ENCODE results near the gene RPP30.
"Not testable (repeated sequence)": the region's sequence is repeated elsewhere in the genome, so short reads cannot be mapped to it uniquely, and the experiment has no call there.

The RPP30 gene

DNA sequence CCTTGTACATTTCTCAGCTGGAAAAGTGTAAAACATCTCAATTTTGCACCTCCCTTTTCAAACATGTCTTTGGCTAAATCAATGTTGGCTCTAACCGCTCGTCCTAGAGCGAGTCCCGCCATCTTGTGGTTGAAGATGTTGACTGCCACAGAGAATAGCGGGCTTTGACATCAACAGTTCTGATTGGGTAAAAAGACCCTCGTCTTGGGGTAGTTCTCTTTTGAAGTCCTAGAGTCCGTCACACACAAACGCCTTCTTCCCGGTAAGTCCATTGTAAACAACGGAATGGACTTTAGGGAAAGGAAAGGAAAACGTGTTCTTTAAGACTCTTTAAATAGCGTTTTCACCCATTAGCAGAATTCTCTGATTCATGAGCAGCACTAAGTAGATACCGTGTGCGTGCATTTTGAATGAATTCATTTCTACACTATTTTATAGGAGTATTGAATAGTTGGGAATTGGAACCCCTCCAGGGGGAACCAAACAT is 452 bp upstream of the RPP30 start:
- no peak for DNase-seq (ENCODE audit: low read depth in 3 of 3, low spot score in 1 of 3)

DNA sequence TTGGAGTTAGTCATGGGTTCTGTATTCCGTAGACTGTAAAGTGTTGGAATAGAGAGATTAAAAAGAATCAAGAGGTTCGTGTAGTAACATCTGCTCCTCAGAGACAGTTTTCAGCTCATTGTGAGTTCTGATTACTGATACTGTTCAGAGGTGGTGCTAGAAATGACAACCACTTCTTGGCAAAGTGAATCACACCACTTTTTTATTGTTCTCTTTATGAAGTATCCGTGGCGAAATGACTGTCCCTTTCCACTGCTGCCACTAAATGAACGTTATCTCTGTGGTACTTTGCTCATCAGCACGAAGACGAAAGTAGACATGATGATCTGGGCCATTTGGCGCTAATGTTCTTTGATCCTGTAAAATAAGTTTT is 860 bp downstream of the RPP30 start:
- no peak for DNase-seq (ENCODE audit: low read depth in 3 of 3, low spot score in 1 of 3)

DNA sequence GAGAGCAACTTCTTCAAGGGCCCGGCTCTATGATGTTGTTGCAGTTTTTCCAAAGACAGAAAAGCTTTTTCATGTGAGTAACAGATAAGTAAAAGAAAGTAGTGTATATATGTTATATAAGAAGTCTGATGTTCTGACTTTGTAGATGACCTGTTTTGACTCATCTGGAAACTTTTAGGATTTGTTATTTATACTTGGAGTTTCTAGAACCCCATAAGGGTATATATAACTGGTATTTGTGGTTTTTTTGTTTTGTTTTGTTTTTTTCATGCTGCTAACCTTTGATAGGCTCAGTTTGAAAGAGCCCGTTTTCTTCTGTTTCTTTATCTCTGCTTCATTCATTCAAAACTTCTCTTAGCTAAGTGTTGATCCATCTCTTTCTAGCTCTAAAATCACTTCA is 7.3 kb downstream of the RPP30 start:
- no peak for DNase-seq (ENCODE audit: low read depth in 3 of 3, low spot score in 1 of 3)

DNA sequence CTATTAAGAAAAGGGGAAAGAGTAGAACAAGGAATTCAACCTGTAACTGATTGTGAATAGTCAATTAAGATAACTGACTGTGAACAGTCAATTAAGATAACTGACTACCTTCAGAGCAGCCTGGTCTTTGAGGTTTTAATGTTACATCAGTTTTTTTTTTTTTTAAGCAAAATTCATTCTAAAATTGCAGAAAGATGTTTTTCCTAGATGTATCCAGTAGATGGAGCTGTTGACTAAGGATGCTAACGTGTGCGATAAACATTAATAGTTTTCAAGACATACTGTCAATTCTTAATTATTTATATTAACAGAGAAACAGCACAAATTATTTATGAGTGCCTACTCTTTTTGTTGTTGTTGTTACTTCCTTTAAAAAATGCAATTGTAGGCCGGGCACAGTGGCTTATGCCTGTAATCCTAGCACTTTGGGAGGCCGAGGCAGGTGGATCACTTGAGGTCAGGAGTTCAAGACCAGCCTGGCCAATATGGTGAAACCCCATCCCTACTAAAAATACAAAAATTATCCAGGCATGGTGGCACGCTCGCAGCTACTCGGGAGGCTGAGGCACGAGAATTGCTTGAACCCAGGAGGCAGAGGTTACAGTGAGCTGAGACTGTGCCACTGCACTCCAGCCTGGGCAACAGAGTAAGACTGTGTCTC is 8.4 kb downstream of the RPP30 start:
- DNase-seq (ENCODE audit: low read depth in 3 of 3, low spot score in 1 of 3): not testable (repeated sequence)

DNA sequence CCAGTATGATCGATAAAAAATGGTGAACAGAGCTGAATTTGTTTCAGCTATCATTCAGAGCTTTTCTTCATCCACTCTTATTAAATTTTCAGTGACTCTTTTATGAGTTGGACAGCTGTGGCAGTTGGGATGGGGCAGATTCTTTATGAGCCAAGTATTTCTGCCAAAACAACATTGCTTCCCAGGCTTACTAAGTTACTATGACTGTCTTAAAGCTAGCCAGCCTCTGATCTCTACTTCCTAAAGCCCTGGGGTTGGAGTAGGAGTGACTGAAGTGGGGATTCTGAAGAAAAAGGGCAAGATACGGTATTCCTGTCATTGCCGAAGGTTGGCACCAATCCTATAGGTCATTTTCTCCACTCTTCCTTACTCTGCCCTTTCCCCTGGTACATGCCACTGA is 12.7 kb downstream of the RPP30 start:
- no peak for DNase-seq (ENCODE audit: low read depth in 3 of 3, low spot score in 1 of 3)

GRCh38 chr10:90885176-90885575 is 13.4 kb downstream of the RPP30 start:
- no peak for DNase-seq (ENCODE audit: low read depth in 3 of 3, low spot score in 1 of 3)

GRCh38 chr10:90887555-90887954 is 15.8 kb downstream of the RPP30 start:
- DNase-seq (ENCODE audit: low read depth in 3 of 3, low spot score in 1 of 3): no peak

- no peak for DNase-seq (ENCODE audit: low read depth in 3 of 3, low spot score in 1 of 3)
These were observed 16.6 kb downstream of the RPP30 start for GRCh38 chr10:90888387-90888786.

GRCh38 chr10:90889636-90890035 is 17.9 kb downstream of the RPP30 start:
- no peak for DNase-seq (ENCODE audit: low read depth in 3 of 3, low spot score in 1 of 3)

- no peak for DNase-seq (ENCODE audit: low read depth in 3 of 3, low spot score in 1 of 3)
These were observed 18.6 kb downstream of the RPP30 start for GRCh38 chr10:90890347-90890746.

- no peak for DNase-seq (ENCODE audit: low read depth in 3 of 3, low spot score in 1 of 3)
These were observed 21.4 kb downstream of the RPP30 start for GRCh38 chr10:90893190-90893589.

DNA sequence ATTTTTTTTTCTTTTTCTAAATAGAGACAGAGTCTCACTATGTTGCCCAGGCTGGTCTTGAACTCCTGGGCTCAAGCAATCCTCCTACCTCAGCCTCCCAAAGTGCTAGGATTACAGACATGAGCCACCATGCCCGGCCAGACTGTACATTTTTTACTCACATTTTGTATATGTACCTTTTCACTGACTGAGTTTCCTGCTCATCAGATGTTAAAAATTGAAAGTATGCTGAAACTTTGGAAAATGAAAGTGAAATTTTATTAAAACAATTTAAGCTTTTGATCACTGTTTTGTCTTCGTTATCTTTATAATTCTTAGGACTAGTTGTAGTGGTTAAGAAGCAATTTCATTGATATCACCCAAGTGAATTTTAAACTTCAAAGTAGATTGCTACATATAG is 25.1 kb downstream of the RPP30 start:
- not testable (repeated sequence) for DNase-seq (ENCODE audit: low read depth in 3 of 3, low spot score in 1 of 3)

DNA sequence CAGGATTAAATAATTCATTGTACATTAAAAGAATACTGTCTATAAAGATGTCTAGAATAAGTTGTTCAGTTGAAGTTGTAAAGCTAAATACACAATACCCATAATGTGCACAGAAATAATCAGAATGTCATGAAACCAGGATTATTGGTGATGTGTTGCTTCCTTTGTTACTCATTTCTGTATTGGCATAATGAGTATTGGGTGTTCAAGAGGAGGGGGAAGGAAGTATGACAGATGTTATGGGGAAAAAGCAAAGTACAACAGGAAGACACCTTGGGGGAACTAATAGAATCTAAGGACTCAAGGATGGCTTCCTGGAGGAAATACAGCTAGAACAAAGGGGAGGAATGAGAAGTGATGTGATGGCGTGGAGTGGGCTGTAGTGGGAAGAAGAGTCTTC is 34.2 kb downstream of the RPP30 start:
- DNase-seq (ENCODE audit: low read depth in 3 of 3, low spot score in 1 of 3): no peak

DNA sequence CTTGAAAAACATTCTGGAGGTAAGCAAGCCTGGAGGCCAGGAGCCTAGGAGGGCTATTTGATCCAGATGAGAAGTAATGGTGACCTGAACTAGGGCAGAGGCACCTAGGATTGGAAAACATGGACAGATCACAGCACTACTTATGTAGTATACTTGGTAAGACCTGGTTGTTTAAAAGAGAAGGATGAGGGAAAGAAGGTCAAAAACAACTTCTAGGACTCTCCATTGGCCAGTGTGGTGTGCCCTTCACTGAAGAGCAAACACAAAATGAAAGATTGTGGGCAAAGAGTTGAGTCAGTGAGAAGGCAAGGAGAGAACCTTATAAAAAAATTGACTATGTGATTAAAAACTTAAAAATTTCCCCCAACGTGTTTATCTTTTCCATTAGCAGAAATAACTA is 34.8 kb downstream of the RPP30 start:
- no peak for DNase-seq (ENCODE audit: low read depth in 3 of 3, low spot score in 1 of 3)

DNA sequence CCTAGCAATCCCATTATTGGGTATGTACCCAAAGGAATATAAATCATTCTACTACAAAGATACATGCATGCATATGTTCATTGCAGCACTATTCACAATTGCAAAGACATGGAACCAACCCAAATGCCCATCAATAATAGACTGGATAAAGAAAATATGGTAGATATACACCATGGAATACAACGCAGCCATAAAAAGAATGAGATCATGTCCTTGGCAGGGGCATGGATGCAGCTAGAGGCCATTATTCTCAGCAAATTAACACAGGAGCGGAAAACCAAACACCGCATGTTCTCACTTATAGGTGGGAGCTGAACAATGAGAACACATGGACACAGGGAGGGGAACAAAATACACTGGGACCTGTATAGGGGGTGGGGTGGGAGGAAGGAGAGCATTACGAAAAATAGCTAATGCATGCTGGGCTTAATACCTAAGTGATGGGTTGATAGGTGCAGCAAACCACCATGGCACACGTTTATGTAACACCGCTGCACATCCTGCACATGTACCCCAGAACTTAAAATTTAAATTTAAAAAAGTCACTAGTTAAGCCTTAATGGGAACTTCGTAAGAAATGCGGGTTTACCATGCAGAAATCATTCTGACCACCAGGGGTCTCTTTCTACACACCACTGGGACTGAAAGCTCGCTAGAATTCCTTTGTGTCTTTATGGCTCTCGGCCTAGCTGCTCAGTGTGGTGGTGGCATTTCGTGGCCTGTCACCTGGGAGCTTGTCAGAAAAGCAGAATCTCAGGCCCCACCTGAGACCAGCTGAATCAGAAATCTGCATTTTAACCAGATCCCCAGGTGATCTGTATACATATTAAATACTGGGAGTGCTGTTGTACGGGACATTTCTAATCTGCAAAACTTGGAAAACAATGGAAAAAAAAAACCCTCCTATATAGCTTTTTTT is 39.6 kb downstream of the RPP30 start:
- DNase-seq (ENCODE audit: low read depth in 3 of 3, low spot score in 1 of 3): no peak

DNA sequence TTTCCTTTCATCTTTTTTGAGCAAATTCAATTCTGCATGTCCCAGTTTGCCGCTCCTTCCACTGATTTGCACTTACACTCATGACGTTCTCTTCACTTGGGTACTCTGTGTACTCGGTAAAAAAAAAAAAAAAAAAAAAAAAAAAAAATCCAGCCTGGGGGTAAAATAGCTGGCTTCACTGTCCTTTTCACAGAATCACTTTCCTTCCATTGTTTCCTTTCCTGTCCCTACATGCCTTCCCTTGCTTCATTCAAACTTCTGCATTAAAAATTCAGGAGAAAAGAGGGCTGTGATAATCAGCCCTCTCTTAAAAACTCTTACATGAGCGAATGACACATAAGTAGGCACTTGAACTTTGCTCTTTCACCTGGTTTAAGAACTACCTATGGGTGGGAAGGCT is 40.4 kb downstream of the RPP30 start:
- DNase-seq (ENCODE audit: low read depth in 3 of 3, low spot score in 1 of 3): no peak

DNA sequence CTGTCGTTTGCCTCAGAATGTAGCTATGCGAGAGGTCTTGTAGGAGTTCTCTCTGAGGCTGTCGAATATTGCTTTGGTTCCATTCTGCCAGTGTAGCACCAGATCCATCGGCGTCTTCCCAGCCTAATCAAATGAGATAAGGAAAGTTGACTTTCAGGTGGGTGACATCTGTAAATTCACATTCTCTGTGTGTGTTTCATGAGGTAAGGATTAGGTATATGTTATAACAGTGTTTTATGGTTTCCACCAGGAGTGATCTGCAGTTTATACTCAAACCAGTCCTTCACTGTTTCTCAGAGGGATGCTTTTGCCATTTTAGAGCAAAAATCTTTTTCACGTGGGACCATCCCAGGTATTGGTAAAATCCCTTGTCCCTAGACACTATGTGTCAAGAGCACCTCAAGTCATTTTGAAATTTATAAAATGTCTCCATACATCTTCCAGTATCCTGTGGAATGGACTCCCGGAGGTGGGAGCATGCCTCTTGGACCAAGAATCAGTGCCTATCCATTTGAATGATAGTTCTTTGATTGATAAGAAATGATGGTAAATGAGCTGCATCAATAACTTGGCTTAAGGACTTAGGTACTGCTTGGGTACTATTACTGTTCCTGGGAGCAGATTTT is 41.2 kb downstream of the RPP30 start:
- no peak for DNase-seq (ENCODE audit: low read depth in 3 of 3, low spot score in 1 of 3)

DNA sequence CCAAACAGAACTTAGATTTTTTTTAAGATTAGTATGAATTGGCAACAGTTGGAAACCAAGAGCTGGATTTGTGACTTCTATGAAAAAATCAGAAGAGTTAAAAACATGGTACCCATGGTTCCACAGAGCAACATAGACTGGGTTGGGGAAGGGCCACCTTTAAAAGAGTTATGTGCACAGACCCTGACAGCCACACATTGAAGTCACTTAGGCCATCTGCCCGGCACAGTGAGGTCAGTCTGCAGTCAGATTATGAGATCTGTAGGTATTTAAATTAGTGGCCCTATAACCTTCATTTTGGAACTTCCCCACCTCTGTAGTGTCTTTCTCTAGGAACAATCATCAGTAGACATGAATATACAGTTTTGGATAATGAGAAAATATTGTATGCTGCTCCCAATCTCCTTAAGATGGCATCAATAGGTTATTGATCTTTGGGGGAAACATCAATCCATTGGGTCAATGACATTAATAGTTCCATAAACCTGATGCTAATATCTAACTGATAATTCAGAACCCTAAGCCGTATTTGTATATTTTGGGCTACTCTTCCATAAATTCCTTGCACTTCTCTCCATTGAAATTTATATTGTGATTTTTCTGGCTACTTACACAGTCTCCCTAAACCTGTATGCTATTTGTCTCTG is 42.1 kb downstream of the RPP30 start:
- DNase-seq (ENCODE audit: low read depth in 3 of 3, low spot score in 1 of 3): no peak

DNA sequence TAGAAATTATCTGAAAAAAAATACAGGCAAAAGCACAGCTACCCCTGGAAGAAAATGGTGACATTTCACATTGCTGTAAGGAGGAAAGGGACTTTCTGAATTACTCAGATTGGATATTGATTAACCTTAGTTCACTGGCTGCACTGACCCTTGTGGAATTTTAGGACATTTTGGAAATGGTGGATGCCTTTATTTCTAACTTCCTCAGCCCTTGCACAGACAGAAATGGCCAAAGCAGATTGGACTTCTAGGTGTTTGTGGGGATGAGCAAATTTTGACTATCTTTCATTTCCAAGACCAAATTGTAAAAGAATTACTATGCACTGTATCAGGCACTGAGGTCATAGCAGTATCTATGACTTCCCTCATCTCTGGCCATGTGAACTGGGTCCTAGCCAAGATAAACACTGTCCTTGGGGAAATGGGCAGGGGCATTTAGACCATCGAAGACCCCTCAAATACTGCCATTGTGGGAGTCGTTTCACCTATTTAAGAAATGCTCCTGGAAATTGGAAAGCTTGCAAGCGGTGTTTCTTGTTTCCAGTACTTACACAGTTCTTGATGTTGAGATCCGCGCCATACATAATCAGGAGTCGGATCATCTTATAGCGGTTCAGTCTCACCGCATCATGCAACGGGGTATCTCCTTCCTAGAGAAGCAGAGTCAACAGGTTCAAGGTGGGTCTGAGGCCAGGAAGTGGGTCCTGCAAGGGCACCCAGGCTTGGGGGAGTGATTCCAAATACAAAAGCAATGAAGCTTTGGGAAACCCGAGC is 43.4 kb downstream of the RPP30 start:
- DNase-seq (ENCODE audit: low read depth in 3 of 3, low spot score in 1 of 3): no peak

- no peak for DNase-seq (ENCODE audit: low read depth in 3 of 3, low spot score in 1 of 3)
These were observed 43.9 kb downstream of the RPP30 start for GRCh38 chr10:90915766-90916075.
